COLO668 (cell line): ENCODE results near the gene MMP24.
A peak's percentile ranks its signal among the peaks of the same experiment; 100 is the strongest.
"Not testable (repeated sequence)": the region's sequence is repeated elsewhere in the genome, so short reads cannot be mapped to it uniquely, and the experiment has no call there.

Experiments
- DNase-seq: peaks from one replicate; lab custom pipeline; 2025; ENCODE audit not compliant: unreplicated experiment; lab: John Stamatoyannopoulos, UW

Gene MMP24

GRCh38 chr20:35226126-35226883 lies at the start of gene MMP24:
Gene MMP24 (plus strand): TSS chr20:35226690. CDS start chr20:35226739, 49 bp downstream.
- no peak for DNase-seq

- no peak for DNase-seq
These were observed 46.9 kb upstream of the MMP24 start for GRCh38 chr20:35179292-35180212.

GRCh38 chr20:35180266-35180665 lies 46.2 kb upstream of the MMP24 start:
- no peak for DNase-seq

- DNase-seq = no peak
These were observed 44.8 kb upstream of the MMP24 start for GRCh38 chr20:35181731-35182130.

- DNase-seq = not testable (repeated sequence)
These were observed 39.7 kb upstream of the MMP24 start for GRCh38 chr20:35186691-35187289.

- no peak for DNase-seq
These were observed 38.8 kb upstream of the MMP24 start for GRCh38 chr20:35187584-35188190.

GRCh38 chr20:35189223-35189622 lies 37.3 kb upstream of the MMP24 start:
- DNase-seq = not testable (repeated sequence)

GRCh38 chr20:35190556-35190955 lies 35.9 kb upstream of the MMP24 start:
- DNase-seq = no peak

GRCh38 chr20:35191419-35192117 lies 34.9 kb upstream of the MMP24 start:
- DNase-seq = no peak

GRCh38 chr20:35192118-35192872 lies 34.2 kb upstream of the MMP24 start:
- DNase-seq = no peak

- not testable (repeated sequence) for DNase-seq
These were observed 33.3 kb upstream of the MMP24 start for GRCh38 chr20:35193031-35193791.

- no peak for DNase-seq
These were observed 30.2 kb upstream of the MMP24 start for GRCh38 chr20:35196313-35196712.

- DNase-seq = no peak
These were observed 26.8 kb upstream of the MMP24 start for GRCh38 chr20:35199740-35200139.

GRCh38 chr20:35200267-35200666 lies 26.2 kb upstream of the MMP24 start:
- DNase-seq = no peak

GRCh38 chr20:35201467-35201866 lies 25.0 kb upstream of the MMP24 start:
- DNase-seq = not testable (repeated sequence)

- no peak for DNase-seq
These were observed 19.7 kb upstream of the MMP24 start for GRCh38 chr20:35206802-35207201.

- DNase-seq = peak; percentile 83
These were observed 18.4 kb upstream of the MMP24 start for GRCh38 chr20:35207950-35208611.
